ENCODE results near the gene PSD4.

DNA sequence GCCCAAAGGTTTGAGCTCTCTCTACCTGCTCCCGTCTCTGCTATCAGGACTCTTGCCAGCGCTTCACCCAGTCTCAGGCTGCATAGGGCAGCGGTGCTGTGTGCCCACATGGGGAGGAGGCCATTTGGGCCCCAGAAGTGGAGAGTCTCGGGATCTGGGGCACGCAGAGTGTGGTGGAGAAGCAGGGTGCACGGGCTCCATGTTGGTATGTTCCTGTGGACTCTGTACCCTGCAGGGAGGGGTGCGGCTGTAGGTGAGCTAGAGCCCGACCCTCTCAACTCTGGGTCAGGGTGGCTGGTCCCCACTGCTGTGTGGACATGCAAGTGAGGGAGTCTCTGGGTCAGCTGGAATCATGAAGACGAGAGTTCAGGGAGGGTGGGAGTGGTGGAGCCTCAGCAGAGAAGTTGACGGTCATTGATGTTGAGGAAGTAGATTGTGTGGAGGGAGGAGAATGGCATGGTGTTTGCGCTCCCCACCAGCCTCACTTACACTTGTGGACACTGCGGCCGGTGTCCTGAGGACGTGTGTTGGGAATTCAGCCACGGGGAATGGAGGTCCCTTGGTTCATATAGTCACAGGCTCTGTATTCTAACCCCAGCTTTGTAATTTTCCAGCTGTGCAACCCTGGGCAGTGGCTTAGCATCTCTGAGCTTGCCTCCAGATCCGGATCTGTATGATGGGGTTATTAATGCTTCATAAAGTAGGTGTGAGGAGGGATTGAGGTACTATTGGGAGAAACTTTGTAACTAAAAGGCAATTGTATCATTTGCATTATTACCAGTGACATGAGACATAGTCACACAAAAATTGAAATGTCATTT lies 840 bp upstream of the PSD4 start:
- TF ChIP-seq POLR2AphosphoS5 (IDR thresholded peaks at IDR 0.05) = no peak
- TF ChIP-seq, protein P1, sequence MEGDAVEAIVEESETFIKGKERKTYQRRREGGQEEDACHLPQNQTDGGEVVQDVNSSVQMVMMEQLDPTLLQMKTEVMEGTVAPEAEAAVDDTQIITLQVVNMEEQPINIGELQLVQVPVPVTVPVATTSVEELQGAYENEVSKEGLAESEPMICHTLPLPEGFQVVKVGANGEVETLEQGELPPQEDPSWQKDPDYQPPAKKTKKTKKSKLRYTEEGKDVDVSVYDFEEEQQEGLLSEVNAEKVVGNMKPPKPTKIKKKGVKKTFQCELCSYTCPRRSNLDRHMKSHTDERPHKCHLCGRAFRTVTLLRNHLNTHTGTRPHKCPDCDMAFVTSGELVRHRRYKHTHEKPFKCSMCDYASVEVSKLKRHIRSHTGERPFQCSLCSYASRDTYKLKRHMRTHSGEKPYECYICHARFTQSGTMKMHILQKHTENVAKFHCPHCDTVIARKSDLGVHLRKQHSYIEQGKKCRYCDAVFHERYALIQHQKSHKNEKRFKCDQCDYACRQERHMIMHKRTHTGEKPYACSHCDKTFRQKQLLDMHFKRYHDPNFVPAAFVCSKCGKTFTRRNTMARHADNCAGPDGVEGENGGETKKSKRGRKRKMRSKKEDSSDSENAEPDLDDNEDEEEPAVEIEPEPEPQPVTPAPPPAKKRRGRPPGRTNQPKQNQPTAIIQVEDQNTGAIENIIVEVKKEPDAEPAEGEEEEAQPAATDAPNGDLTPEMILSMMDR (IDR thresholded peaks at IDR 0.05) = no peak
- TF ChIP-seq POLR2A (IDR thresholded peaks at IDR 0.05) = no peak
